Neural cell (in vitro differentiated cells): Measurements from ENCODE around the gene PCNX1. TPM values are rescaled to one million over a fixed set of nuclear protein-coding genes. Genes with fewer than 3 reads are reported as not detected.

Experiments
- H2AFZ ChIP-seq: fragments of 200-600, 300-800 bp; sonication (generic), shearing (Covaris generic); 2 replicates; pipeline ENCODE4 v1.6.0; 2014; ENCODE audit warnings: low read depth, mild to moderate bottlenecking, antibody characterized with exemption, low read length, moderate library complexity
- H3F3A ChIP-seq: fragments of 200-600 bp; shearing (Covaris generic); 2 replicates; pipeline ENCODE4 v1.6.1; 2016; ENCODE audit warnings: mild to moderate bottlenecking, moderate library complexity, mixed read lengths, antibody characterized with exemption, low read length; ENCODE audit not compliant: insufficient read depth, poor library complexity, severe bottlenecking
- H3K27ac ChIP-seq: fragments of 200-600, 300-800 bp; sonication (generic), shearing (Covaris generic); 2 replicates; pipeline ENCODE4 v1.5.1; 2014; ENCODE audit warnings: mild to moderate bottlenecking, low read length, moderate library complexity
- H3K27me3 ChIP-seq: fragments of 300-800, 200-600 bp; sonication (generic), shearing (Covaris generic); 2 replicates; pipeline ENCODE4 v1.6.0; 2014; ENCODE audit warnings: mild to moderate bottlenecking, low read depth, low read length, moderate library complexity; ENCODE audit not compliant: insufficient read depth
- H3K36me3 ChIP-seq: fragments of 300-800, 200-600 bp; sonication (generic), shearing (Covaris generic); 2 replicates; pipeline ENCODE4 v1.5.1; 2014; ENCODE audit warnings: mild to moderate bottlenecking, antibody characterized with exemption, low read length, moderate library complexity; ENCODE audit not compliant: insufficient read depth
- H3K4me2 ChIP-seq: fragments of 300-800, 200-600 bp; sonication (generic), shearing (Covaris generic); 2 replicates; pipeline ENCODE4 v1.6.0; 2014; ENCODE audit warnings: mild to moderate bottlenecking, low read length
- H3K4me3 ChIP-seq: fragments of 300-800, 200-600 bp; sonication (generic), shearing (Covaris generic); 2 replicates; pipeline ENCODE4 v1.5.1; 2014; ENCODE audit warnings: mild to moderate bottlenecking, low read length, moderate library complexity
- H3K79me2 ChIP-seq: fragments of 200-600 bp; shearing (Covaris generic); replicated peaks from 2 replicates; pipeline ENCODE4 v1.6.0; 2014; ENCODE audit warnings: mild to moderate bottlenecking, low read length, moderate library complexity; ENCODE audit not compliant: insufficient read depth
- H3K9ac ChIP-seq: fragments of 300-800, 200-600 bp; sonication (generic), shearing (Covaris generic); 2 replicates; pipeline ENCODE4 v1.6.1; 2016; ENCODE audit warnings: mild to moderate bottlenecking, low read length, mixed read lengths
- H3K9me2 ChIP-seq: fragments of 200-600 bp; shearing (Covaris generic); 2 replicates; pipeline ENCODE4 v1.6.1; 2016; ENCODE audit warnings: mild to moderate bottlenecking, low read length, mixed read lengths; ENCODE audit not compliant: insufficient read depth
- H3K9me3 ChIP-seq: fragments of 200-600, 300-800 bp; sonication (generic), shearing (Covaris generic); 2 replicates; pipeline ENCODE4 v1.6.1; 2016; ENCODE audit warnings: mild to moderate bottlenecking, mixed run types, low read length, moderate library complexity, mixed read lengths
- H4K20me1 ChIP-seq: fragments of 200-600 bp; shearing (Covaris generic); 2 replicates; pipeline ENCODE4 v1.6.1; 2016; ENCODE audit warnings: mild to moderate bottlenecking, mixed run types; ENCODE audit not compliant: insufficient read depth
- CTCF ChIP-seq: fragments of 450-650 bp; IDR thresholded peaks from 2 replicates; pipeline ENCODE4 v1.5.1; 2014; ENCODE audit warnings: antibody characterized with exemption, mild to moderate bottlenecking, moderate library complexity; ENCODE audit not compliant: poor library complexity, severe bottlenecking
- EP300 ChIP-seq: fragments of 450-650 bp; conservative IDR thresholded peaks from 2 replicates; pipeline ENCODE4 v1.6.1; 2014; ENCODE audit warnings: antibody characterized with exemption, mild to moderate bottlenecking, moderate library complexity; ENCODE audit not compliant: poor library complexity, severe bottlenecking
- EZH2 ChIP-seq: fragments of 200-600, 300-800 bp; shearing (Covaris generic), sonication (generic); IDR thresholded peaks from 2 replicates; pipeline ENCODE4 v1.6.1; 2014; ENCODE audit warnings: antibody characterized with exemption, low read length, borderline replicate concordance, mild to moderate bottlenecking; ENCODE audit not compliant: insufficient read depth, poor library complexity, severe bottlenecking
- MXI1 ChIP-seq: fragments of 450-650 bp; conservative IDR thresholded peaks from 2 replicates; pipeline ENCODE4 v1.6.1; 2014; ENCODE audit warnings: antibody characterized with exemption, mild to moderate bottlenecking; ENCODE audit not compliant: poor library complexity, severe bottlenecking
- POLR2AphosphoS5 ChIP-seq: IDR thresholded peaks from 2 replicates; pipeline ENCODE4 v1.6.1; 2012
- RAD21 ChIP-seq: fragments of 450-650 bp; conservative IDR thresholded peaks from 2 replicates; pipeline ENCODE4 v1.6.1; 2014; ENCODE audit warnings: antibody characterized with exemption, mild to moderate bottlenecking, moderate library complexity
- REST ChIP-seq: IDR thresholded peaks from 2 replicates; pipeline ENCODE4 v1.6.1; 2012; ENCODE audit warnings: borderline replicate concordance
- SMC3 ChIP-seq: fragments of 450-650 bp; conservative IDR thresholded peaks from 2 replicates; pipeline ENCODE4 v1.6.1; 2014; ENCODE audit warnings: antibody characterized with exemption, mild to moderate bottlenecking, moderate library complexity; ENCODE audit not compliant: poor library complexity
- TAF1 ChIP-seq: IDR thresholded peaks from 2 replicates; pipeline ENCODE4 v1.6.1; 2012; ENCODE audit warnings: low read depth
- polyA plus RNA-seq: library from polyadenylated mRNA; depleted of rRNA; stranded (reverse); fragments of >200 nt; gene quantifications from 2 replicates; pipeline ENCODE4 v1.2.3, GENCODE V29; 2014

Gene PCNX1
- polyA plus RNA-seq, 1 donor from 2014 or later = 23.7 TPM

DNA sequence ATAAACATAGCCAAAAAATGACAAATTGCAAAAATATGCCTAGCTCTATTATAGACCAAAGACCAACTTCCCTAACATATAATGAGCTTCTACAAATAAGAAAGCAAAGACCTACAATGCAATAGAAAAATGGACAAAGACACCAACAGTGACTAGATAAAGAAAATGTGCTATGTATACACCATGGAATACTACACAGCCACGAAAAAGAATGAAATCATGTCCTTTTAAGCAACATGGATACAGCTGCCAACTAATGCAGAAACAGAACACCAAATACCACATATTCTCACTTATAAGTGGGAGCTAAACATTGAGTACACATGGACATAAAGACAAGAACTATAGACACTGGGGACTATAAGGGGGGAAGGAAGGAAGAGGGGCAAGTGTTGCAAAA, 10.9 kb upstream of the PCNX1 start:
- Histone ChIP-seq H3K27ac (no peak overlapping the region), H4K20me1 (no peaks in the 10 kb centered on the region), H3K4me2 (no peak overlapping the region), H2AFZ (no peak overlapping the region), H3K9ac (no peak overlapping the region), H3K9me2 (no peaks in the 10 kb centered on the region), H3K27me3 (no peaks in the 10 kb centered on the region), H3K9me3 (no peaks in the 10 kb centered on the region), H3K36me3 (no peaks in the 10 kb centered on the region), H3K4me3 (no peak overlapping the region), H3F3A (no peaks in the 10 kb centered on the region), H3K79me2 (no peaks in the 10 kb centered on the region)
- TF ChIP-seq MXI1 = no peak
- no peak for TF ChIP-seq TAF1
- TF ChIP-seq EP300 = no peak
- no peak for TF ChIP-seq POLR2AphosphoS5
- no peak for TF ChIP-seq EZH2
- TF ChIP-seq CTCF = no peak
- TF ChIP-seq RAD21 = no peak
- TF ChIP-seq SMC3 = no peak
- TF ChIP-seq REST = no peak

GRCh38 chr14:70896981-70897380, 10.3 kb upstream of the PCNX1 start:
- no peaks in the 10 kb centered on the region for H3K9me3 ChIP-seq
- H3K27ac ChIP-seq = no peak overlapping the region
- TF ChIP-seq RAD21 (no peak), EZH2 (no peak), TAF1 (no peak), EP300 (no peak), REST (no peak), POLR2AphosphoS5 (no peak), MXI1 (no peak), CTCF (no peak), SMC3 (no peak)
- H3K4me2 ChIP-seq = no peak overlapping the region
- no peak overlapping the region for H2AFZ ChIP-seq
- no peaks in the 10 kb centered on the region for H3K36me3 ChIP-seq
- H3F3A ChIP-seq = no peaks in the 10 kb centered on the region
- H3K9me2 ChIP-seq = no peaks in the 10 kb centered on the region
- H3K27me3 ChIP-seq = no peaks in the 10 kb centered on the region
- no peak overlapping the region for H3K9ac ChIP-seq
- H3K79me2 ChIP-seq = no peaks in the 10 kb centered on the region
- H3K4me3 ChIP-seq = no peak overlapping the region
- H4K20me1 ChIP-seq = no peaks in the 10 kb centered on the region
